DND-41 (cell line): Measurements from ENCODE around the gene SGMS1.

Experiments used
- ATAC-seq: fragments of 200-7000 bp; cut with Tn5 transposase; 3 replicates; pipeline ENCODE4 v1.9.1; 2021; ENCODE audit warnings: low read depth; ENCODE audit not compliant: insufficient read depth
- DNase-seq: peaks from one replicate; pipeline ENCODE4 v3.0.0-alpha.2; 2020
- H2AFZ ChIP-seq: 2 replicates; pipeline ENCODE4 v1.6.0; 2012; ENCODE audit warnings: low read depth, low read length
- H3K27ac ChIP-seq: 2 replicates; pipeline ENCODE4 v1.5.1; 2012; ENCODE audit warnings: low read length, inconsistent platforms
- H3K27me3 ChIP-seq: fragments of 200-600 bp; sonication (generic); 2 replicates; pipeline ENCODE4 v1.6.0; 2012; ENCODE audit warnings: low read length, mild to moderate bottlenecking, inconsistent platforms; ENCODE audit not compliant: insufficient read depth, poor library complexity
- H3K36me3 ChIP-seq: 2 replicates; pipeline ENCODE4 v1.5.1; 2012; ENCODE audit warnings: low read length, inconsistent platforms; ENCODE audit not compliant: insufficient read depth
- H3K4me1 ChIP-seq: 2 replicates; pipeline ENCODE4 v1.5.1; 2012; ENCODE audit warnings: mild to moderate bottlenecking, low read length; ENCODE audit not compliant: insufficient read depth
- H3K4me2 ChIP-seq: 2 replicates; pipeline ENCODE4 v1.6.0; 2012; ENCODE audit warnings: mild to moderate bottlenecking, moderate library complexity, low read length, inconsistent platforms; ENCODE audit not compliant: insufficient read depth
- H3K4me3 ChIP-seq, 2 experiments: fragments of 200-600 bp in 1 of 2; shearing (Covaris generic) in 1 of 2; 2 replicates each; pipeline ENCODE4 v1.5.1; 2012 to 2016; ENCODE audit warnings: inconsistent platforms in 2 of 2, low read length in 2 of 2, mild to moderate bottlenecking in 2 of 2, low read depth in 1 of 2, moderate library complexity in 1 of 2
- H3K79me2 ChIP-seq: 2 replicates; pipeline ENCODE4 v1.6.0; 2012; ENCODE audit warnings: low read length, inconsistent platforms; ENCODE audit not compliant: insufficient read depth
- H3K9ac ChIP-seq: 2 replicates; pipeline ENCODE4 v1.6.0; 2012; ENCODE audit warnings: low read depth, mild to moderate bottlenecking, inconsistent platforms, low read length, moderate library complexity
- H3K9me3 ChIP-seq: 2 replicates; pipeline ENCODE4 v1.5.1; 2012; ENCODE audit warnings: low read length, moderate library complexity, mild to moderate bottlenecking, inconsistent platforms; ENCODE audit not compliant: insufficient read depth, severe bottlenecking
- H4K20me1 ChIP-seq: 2 replicates; pipeline ENCODE4 v1.6.0; 2012; ENCODE audit warnings: low read length; ENCODE audit not compliant: insufficient read depth
- CTCF ChIP-seq: IDR thresholded peaks from 2 replicates; pipeline ENCODE4 v1.5.1; 2012; ENCODE audit warnings: borderline replicate concordance, low read length, moderate library complexity, mild to moderate bottlenecking; ENCODE audit not compliant: poor library complexity, severe bottlenecking; ENCODE audit errors: extremely low read depth
- EZH2 ChIP-seq: IDR thresholded peaks from 3 replicates; pipeline ENCODE4 v1.6.1; 2012; ENCODE audit warnings: borderline replicate concordance, low read depth, mild to moderate bottlenecking, moderate library complexity, low read length, inconsistent platforms; ENCODE audit not compliant: severe bottlenecking

SGMS1 gene

DNA sequence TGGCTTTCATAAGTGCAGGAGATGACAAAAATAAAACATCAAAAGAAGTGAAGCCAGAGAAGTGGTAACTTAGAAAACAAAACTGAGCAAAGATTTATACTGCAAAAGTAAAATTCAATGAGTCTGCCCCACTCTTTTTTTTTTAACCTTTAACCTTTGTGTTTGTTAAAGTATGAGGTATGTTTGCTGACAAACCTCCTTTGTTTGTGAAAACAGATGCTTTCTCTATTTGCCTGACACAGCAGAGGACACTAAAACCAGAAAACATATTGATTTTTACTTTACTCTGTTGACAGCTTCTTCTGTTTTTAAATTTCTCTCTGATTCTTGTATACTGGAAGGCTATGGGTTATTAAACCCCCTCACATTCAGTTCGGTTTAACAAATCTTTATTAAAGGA lies 57.6 kb downstream of the SGMS1 start:
- H4K20me1 ChIP-seq: no peaks in the 10 kb centered on the region
- H3K9me3 ChIP-seq: no peaks in the 10 kb centered on the region
- H3K27me3 ChIP-seq: no peaks in the 10 kb centered on the region
- H2AFZ ChIP-seq: no peak overlapping the region
- TF ChIP-seq CTCF: no peak
- TF ChIP-seq EZH2: no peak
- no peak overlapping the region for H3K4me2 ChIP-seq
- H3K4me1 ChIP-seq: no peaks in the 10 kb centered on the region
- no peak overlapping the region for H3K4me3 ChIP-seq
- ATAC-seq: no peak
- no peak overlapping the region for H3K9ac ChIP-seq
- no peak for DNase-seq
- no peaks in the 10 kb centered on the region for H3K36me3 ChIP-seq
- H3K27ac ChIP-seq: no peak overlapping the region
- no peaks in the 10 kb centered on the region for H3K79me2 ChIP-seq

GRCh38 chr10:50565301-50566083 lies 58.3 kb downstream of the SGMS1 start:
- Histone ChIP-seq H3K4me1 (no peaks in the 10 kb centered on the region), H3K9ac (no peak overlapping the region)
- no peak for ATAC-seq

DNA sequence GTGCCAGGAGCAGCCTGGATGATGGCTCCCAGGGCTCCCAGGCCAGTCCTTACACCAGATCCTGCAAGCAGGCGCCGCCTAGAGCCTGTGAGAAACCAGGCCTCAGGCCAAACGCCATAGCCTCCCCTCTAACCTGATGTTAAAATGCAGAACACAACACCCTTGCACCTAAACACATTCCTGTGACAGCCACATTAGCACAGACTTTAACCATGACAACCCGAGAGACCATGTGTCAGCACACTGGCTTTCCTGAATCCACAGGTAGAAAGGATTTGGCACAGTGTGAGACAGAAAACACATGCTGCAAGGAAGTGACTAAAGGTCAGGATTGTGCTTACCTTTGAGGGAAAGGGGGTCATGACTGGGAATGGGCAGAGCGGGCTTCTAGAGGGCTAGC lies 59.9 kb downstream of the SGMS1 start:
- Histone ChIP-seq H2AFZ (no peak overlapping the region), H3K9me3 (no peaks in the 10 kb centered on the region), H3K36me3 (no peaks in the 10 kb centered on the region), H3K27ac (no peak overlapping the region), H3K9ac (no peak overlapping the region), H3K27me3 (no peaks in the 10 kb centered on the region), H4K20me1 (no peaks in the 10 kb centered on the region), H3K79me2 (no peaks in the 10 kb centered on the region), H3K4me2 (no peak overlapping the region), H3K4me3 (no peak overlapping the region), H3K4me1 (no peaks in the 10 kb centered on the region)
- ATAC-seq (no peak), DNase-seq (no peak)
- no peak for TF ChIP-seq EZH2
- no peak for TF ChIP-seq CTCF

More at GRCh38 chr10:50565301-50566083, 58.3 kb downstream of the SGMS1 start:
- Histone ChIP-seq H3K4me2 (no peak overlapping the region), H3K79me2 (no peaks in the 10 kb centered on the region), H4K20me1 (no peaks in the 10 kb centered on the region), H3K36me3 (no peaks in the 10 kb centered on the region), H3K27ac (no peak overlapping the region), H3K27me3 (no peaks in the 10 kb centered on the region), H3K4me3 (no peak overlapping the region), H3K9me3 (no peaks in the 10 kb centered on the region), H2AFZ (no peak overlapping the region)
- TF ChIP-seq CTCF (no peak), EZH2 (no peak)
- no peak for DNase-seq
